Right forelimb (tissue), 1 donor: ENCODE data around the gene TDRD3.

Experiments
- DNase-seq: peaks from one replicate; pipeline ENCODE4 v3.0.0-alpha.2; 2018

TDRD3 gene

DNA sequence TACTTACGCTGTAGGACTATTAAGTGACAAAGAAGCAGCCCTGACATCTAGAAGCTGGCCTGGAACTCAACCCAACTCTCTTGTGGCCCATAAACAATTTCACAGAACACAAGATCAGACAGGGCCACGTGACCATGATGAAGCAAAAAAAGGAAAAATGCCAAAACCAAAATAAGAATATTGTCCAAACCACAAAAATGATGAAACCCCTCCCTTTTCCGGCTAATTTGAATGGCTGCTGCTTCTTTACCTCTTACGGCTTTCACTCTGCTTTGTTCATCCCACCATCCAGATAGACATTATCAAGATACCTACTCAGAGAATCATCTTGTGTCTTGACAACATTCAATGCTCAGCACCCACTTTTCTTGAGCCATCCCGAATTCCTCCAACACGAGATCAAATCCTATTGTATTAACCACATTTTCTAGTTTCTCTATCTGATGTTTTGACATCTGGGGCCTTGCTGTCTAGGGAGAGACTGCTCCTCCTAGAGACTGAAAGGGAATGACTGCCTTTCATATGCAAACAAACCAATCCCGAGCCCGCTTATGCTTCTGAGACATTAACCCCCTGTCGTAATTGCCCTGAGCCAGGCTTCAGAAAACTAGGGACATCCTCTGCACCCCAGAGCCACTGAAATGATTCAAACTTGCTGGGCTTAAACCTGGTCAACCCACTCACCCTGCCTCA is 186.3 kb downstream of the TDRD3 start:
- no peak for DNase-seq

DNA sequence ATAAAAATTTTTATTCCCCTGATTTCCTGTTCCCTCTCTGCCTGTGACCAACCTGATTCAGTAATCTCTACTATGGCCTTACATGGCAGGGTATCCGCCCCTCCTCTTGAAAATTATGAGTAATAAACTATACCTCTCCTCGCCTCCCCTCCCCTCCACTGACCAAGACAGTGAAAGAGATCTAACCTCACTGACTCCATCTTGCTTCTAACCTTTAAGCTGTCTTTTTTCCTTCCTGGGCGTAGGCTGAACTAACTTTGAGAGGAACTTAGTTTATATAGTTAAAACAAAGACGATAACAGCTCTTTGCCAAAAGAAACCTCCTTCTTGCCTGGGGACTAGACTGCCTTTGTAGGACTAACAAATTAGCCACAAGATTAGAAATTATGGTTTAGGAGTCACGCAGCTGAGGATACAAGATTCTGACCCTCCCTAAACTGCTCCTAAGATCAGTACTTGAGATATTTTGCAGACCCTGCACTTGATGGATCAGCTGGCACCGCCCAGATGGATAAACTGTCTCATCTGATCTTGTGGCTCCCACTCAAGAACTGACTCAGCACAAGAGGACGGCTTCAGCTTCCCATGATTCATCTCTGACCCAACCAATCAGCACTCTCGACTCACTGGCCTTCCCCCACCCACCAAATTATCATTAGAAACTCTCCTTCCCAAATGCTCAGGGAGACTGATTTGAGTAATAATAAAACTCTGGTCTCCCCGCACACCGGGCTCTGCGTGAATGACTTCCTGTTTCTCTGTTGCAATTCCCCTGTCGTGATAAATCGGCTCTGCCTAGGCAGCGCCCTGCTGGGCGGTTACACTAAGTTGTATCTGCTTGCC is 187.1 kb downstream of the TDRD3 start:
- DNase-seq: no peak

DNA sequence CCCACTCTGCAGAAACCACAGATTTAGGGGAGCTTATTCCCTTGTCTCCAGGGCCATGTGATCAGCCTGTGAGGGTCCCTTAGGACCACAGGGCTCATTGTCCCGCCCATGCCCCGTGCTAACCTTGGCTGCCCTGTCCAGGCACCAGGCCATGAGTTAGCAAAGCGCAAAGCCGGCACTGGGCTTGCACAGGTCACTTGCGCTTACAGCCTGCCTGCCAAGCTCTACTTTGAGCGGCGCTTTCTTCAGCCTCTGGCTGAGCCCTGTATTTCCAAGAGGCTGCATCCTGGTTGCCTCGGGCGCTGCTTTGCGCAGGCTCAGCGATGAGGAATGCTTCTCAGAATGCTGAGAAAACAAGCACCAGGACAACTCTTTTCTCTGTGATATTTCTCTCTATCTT is 188.0 kb downstream of the TDRD3 start:
- DNase-seq: no peak

- DNase-seq: no peak
Measured at GRCh38 chr13:60590800-60591747, 194.1 kb downstream of the TDRD3 start.

DNA sequence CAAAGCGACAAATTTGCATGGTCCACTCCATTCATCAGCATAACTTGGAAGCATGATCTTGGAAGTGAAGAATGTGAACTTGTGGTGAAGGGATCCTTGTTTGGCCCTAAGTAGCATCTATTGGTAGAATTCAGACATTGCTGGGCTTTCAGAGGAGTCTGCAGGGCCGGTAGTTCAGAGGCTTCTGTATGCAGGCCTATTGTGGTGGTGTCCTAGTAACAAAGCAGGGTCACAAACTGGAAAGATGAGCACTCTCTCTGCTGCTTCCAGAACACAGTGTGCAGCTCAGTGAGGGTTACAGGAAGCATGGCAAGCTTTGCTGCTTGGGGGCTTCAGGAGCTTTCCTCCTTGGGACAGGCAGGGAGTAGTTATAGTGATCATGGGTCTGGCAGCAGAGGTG is 206.0 kb downstream of the TDRD3 start:
- DNase-seq: no peak

GRCh38 chr13:60604058-60604457 is 207.0 kb downstream of the TDRD3 start:
- DNase-seq: no peak

DNA sequence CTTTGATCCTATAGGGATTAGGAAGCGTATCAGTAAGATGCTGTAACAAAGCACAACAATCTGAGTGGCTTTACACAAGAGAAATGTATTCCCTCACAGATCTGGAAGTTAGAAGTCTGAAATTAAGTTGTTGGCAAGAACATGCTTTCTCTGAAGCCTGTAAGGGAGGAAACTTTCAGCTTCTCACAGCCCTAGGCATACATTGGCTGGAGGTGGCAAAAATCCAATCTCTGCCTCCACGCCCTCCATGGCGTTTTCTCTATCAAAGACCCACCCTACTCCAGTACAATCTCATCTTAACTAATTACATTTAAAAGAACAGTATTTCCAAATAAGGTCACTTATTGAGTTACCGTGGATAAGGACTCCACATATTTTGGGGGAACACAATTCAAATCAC is 211.9 kb downstream of the TDRD3 start:
- DNase-seq: no peak

DNA sequence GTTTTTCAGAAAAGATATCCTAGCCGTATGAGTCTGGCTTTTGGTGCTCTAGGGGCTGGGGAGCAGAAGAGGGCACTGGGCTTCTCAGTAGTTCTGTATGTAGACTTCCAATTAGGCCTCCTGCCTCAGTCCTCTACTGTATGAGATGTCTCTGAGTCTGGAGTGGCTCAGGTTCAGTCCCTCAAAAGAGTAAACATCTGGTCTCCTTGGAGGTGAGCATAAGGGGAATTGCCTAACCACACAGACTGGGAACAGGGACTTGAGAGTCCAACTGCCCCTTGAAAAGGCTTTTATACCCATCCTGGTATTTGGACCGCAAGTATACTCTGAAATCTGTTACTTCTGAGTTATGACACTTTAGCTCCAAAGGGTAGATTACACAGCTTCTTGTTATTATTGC is 214.5 kb downstream of the TDRD3 start:
- DNase-seq: no peak

DNA sequence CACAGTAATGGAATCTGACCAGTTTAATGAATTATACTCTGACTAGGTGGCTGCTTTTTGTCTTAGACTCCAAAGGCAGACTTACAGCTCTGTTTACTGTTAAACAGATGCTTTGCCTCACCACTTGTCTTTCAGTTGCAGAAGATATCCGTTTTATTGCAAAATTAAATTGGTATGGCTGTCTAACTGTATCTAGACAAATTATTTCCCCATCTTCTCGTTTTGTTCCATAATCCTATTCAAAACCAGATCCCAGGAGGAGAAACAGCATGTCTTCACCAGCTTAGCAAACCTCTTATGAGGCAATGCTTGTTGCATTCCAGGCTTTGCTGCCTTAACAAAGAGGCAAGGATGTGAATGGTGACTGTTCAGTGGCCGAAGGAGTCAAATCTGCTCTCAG is 215.6 kb downstream of the TDRD3 start:
- DNase-seq: no peak

DNA sequence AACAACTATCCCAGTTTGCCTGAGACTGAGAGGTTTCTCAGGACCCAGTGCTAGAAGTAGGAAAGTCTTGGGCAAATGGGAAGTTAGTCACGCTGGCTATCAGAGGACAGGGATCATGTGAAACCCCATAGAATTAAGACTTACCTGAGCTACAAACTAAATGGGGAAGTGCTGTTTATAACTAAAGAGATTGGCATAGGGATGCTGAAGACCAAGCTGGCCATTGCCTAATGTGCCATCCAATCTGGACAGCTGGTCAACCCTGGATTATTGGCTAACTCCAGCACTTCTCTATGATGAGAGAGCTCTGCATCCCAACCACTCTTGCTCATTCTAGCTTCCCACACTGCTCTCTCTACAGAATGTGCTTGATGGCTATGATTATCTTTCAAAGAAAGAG is 216.1 kb downstream of the TDRD3 start:
- DNase-seq: no peak

DNA sequence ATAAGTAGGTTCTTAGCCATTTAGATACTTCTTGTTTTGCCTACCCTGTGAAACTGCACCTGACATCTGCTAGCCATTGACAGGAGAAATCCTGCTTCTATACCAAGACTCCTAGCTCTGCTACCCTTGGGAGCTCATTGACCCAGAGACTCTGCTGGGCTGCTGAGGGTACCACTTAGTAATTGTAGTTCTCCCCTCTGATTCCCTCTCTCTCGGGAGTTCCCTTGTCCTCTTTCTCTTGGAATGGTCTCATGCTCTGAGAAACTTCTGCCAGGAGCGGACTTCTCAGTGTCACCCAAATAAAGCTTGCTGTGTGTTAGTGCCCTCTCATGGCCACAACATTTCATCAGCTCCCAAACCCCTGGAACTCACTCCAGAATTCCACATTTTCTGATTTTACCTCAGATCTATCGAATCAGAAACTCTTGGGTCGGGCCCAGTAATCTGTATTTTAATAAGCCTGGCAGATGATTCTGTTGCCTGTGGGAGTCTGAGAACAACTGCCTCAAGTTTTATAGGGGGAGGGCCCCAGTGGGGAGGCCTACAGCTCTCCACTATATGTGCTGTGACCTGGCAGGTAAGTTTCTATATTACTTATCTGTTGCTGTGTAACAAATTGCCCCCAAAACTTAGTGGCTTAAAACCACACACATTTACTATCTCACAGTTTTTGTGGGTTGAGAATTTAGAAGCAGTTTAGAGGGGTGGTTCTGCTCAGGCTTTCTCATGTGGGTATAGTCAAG is 221.1 kb downstream of the TDRD3 start:
- DNase-seq: no peak

DNA sequence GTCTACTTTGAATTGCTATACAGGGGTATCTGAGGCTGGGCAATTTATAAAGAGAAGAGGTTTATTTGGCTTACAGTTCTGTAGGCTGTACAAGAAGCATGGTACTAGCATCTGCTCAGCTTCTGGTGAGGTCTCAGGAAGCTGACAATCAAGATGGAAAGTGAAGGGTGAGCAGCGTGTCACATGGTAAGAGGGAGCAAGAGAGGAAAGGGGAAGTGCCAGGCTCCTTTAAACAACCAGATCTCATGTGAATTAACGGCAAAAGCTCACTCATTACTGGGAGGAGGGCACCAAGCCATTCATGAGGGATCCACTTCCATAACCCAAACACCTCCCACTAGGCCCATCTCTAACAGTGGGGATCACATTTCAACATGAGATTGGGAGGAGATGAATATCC is 222.4 kb downstream of the TDRD3 start:
- DNase-seq: no peak

- no peak for DNase-seq
Measured at GRCh38 chr13:60620611-60621395, 223.8 kb downstream of the TDRD3 start.

GRCh38 chr13:60623151-60623550 is 226.1 kb downstream of the TDRD3 start:
- no peak for DNase-seq
